H1 (cell line): ENCODE data around the gene RASGRP3. TPM values are rescaled to one million over a fixed set of nuclear protein-coding genes. Genes with fewer than 3 reads are reported as not detected.

Experiments used
- CTCF ChIA-PET: fragments of 300-600 bp; sonication (Branson Sonifier 250); formaldehyde crosslinking; loops from one replicate; lab custom pipeline; 2021; ENCODE audit not compliant: partially characterized antibody; lab: Charles Lee
- POLR2A ChIA-PET: fragments of 300-600 bp; sonication (Branson Sonifier 250); formaldehyde crosslinking; loops from one replicate; lab custom pipeline; 2021; ENCODE audit warnings: inconsistent platforms; ENCODE audit not compliant: partially characterized antibody; lab: Charles Lee
- DNase-seq, 2 experiments: peaks; one replicate each; pipeline versions ENCODE4 v3.0.0 to v3.0.0-alpha.2; 2010 to 2022; ENCODE audit warnings: low spot score in 2 of 2, low read depth in 1 of 2, mixed read lengths in 1 of 2
- FAIRE-seq: peaks from 2 replicates; lab custom pipeline; 2011; peaks lifted over from hg19 to GRCh38; lab: Jason Lieb, UNC
- H2AFZ ChIP-seq: 2 replicates; pipeline ENCODE4 v1.8.1; 2012; ENCODE audit warnings: low read length, inconsistent platforms
- H2AK5ac ChIP-seq: 2 replicates; pipeline ENCODE4 v1.6.1; 2013; ENCODE audit warnings: low read depth, low read length
- H2BK120ac ChIP-seq: replicated peaks from 2 replicates; pipeline ENCODE3; 2013; ENCODE audit warnings: low read depth, low read length, inconsistent platforms
- H2BK12ac ChIP-seq: 2 replicates; pipeline ENCODE4 v1.6.1; 2013; ENCODE audit warnings: low read depth, low read length
- H2BK15ac ChIP-seq: 2 replicates; pipeline ENCODE4 v1.6.1; 2013; ENCODE audit warnings: low read length
- H2BK20ac ChIP-seq: 2 replicates; pipeline ENCODE4 v1.6.1; 2013; ENCODE audit warnings: low read length
- H2BK5ac ChIP-seq: 2 replicates; pipeline ENCODE4 v1.6.1; 2013; ENCODE audit warnings: low read depth, low read length
- H3K14ac ChIP-seq: 2 replicates; pipeline ENCODE4 v1.6.1; 2013; ENCODE audit warnings: inconsistent platforms; ENCODE audit not compliant: insufficient read length
- H3K18ac ChIP-seq: 2 replicates; pipeline ENCODE4 v1.6.1; 2013; ENCODE audit warnings: low read length; ENCODE audit errors: extremely low read depth
- H3K23ac ChIP-seq: 2 replicates; pipeline ENCODE4 v1.6.1; 2013; ENCODE audit warnings: inconsistent platforms; ENCODE audit not compliant: insufficient read length
- H3K23me2 ChIP-seq: 2 replicates; pipeline ENCODE4 v1.6.1; 2013; ENCODE audit warnings: low read depth, low read length
- H3K27ac ChIP-seq: 2 replicates; pipeline ENCODE4 v1.6.1; 2011; ENCODE audit warnings: low read depth, low read length, inconsistent platforms
- H3K27me3 ChIP-seq, 4 experiments: replicated peaks in 1 of 4; 1 replicate in 1 of 4; 2 replicates in 3 of 4; pipeline versions ENCODE4 v1.6.1 to v1.8.1; 2011 to 2013; ENCODE audit warnings: low read length in 3 of 4, mild to moderate bottlenecking in 3 of 4, inconsistent platforms in 2 of 4, mixed read lengths in 2 of 4, moderate library complexity in 1 of 4; ENCODE audit not compliant: control insufficient read depth in 3 of 4, insufficient read depth in 3 of 4; ENCODE audit errors: extremely low read depth in 1 of 4
- H3K36me3 ChIP-seq, 4 experiments: 2 replicates each; pipeline versions ENCODE4 v1.6.1 to v1.8.1; 2011 to 2013; ENCODE audit warnings: mild to moderate bottlenecking in 4 of 4, low read length in 3 of 4, moderate library complexity in 2 of 4, control low read depth in 1 of 4, inconsistent platforms in 1 of 4; ENCODE audit not compliant: insufficient read depth in 4 of 4, control insufficient read depth in 2 of 4
- H3K4ac ChIP-seq: replicated peaks from 2 replicates; pipeline ENCODE3; 2013; ENCODE audit warnings: low read length, low read depth, mixed read lengths, inconsistent platforms; ENCODE audit not compliant: insufficient read length
- H3K4me1 ChIP-seq, 4 experiments: replicated peaks in 1 of 4; 1 replicate in 1 of 4; 2 replicates in 3 of 4; pipeline versions ENCODE4 v1.6.1 to v1.8.1; 2011 to 2013; ENCODE audit warnings: low read length in 3 of 4, inconsistent platforms in 2 of 4, mixed read lengths in 1 of 4; ENCODE audit not compliant: insufficient read depth in 4 of 4, control insufficient read depth in 3 of 4
- H3K4me2 ChIP-seq, 2 experiments: 2 replicates each; pipeline versions ENCODE4 v1.6.1 to v1.8.1; 2011 to 2013; ENCODE audit warnings: low read depth in 2 of 2, low read length in 2 of 2, control low read depth in 1 of 2, inconsistent platforms in 1 of 2, mild to moderate bottlenecking in 1 of 2; ENCODE audit not compliant: insufficient read depth in 1 of 2
- H3K4me3 ChIP-seq, 4 experiments: fragments of 200-600, 300-600 bp in 1 of 4; sonication (generic), shearing (Covaris generic), sonication (Bioruptor Twin) in 1 of 4; 2 replicates each; pipeline versions ENCODE4 v1.5.1 to v1.8.1; 2011 to 2016; ENCODE audit warnings: low read length in 4 of 4, low read depth in 3 of 4, control low read depth in 2 of 4, inconsistent platforms in 2 of 4, mild to moderate bottlenecking in 2 of 4, mixed read lengths in 1 of 4, moderate library complexity in 1 of 4; ENCODE audit not compliant: insufficient read depth in 2 of 4; ENCODE audit errors: extremely low read depth in 1 of 4
- H3K56ac ChIP-seq: replicated peaks from 2 replicates; pipeline ENCODE3; 2013; ENCODE audit warnings: low read depth, mild to moderate bottlenecking, mixed read lengths, low read length, inconsistent platforms; ENCODE audit not compliant: insufficient read length
- H3K79me1 ChIP-seq: 2 replicates; pipeline ENCODE4 v1.6.1; 2013; ENCODE audit warnings: low read depth, low read length, control low read depth
- H3K79me2 ChIP-seq, 2 experiments: 2 replicates each; pipeline versions ENCODE4 v1.6.1 to v1.8.1; 2012 to 2013; ENCODE audit warnings: low read length in 2 of 2, mild to moderate bottlenecking in 2 of 2, inconsistent platforms in 1 of 2; ENCODE audit not compliant: insufficient read depth in 2 of 2, control insufficient read depth in 1 of 2
- H3K9ac ChIP-seq, 4 experiments: replicated peaks in 1 of 4; 1 replicate in 1 of 4; 2 replicates in 3 of 4; pipeline versions ENCODE4 v1.6.1 to v1.8.1; 2011 to 2013; ENCODE audit warnings: low read depth in 3 of 4, low read length in 3 of 4, control low read depth in 2 of 4, mild to moderate bottlenecking in 2 of 4, moderate library complexity in 2 of 4, inconsistent platforms in 1 of 4; ENCODE audit errors: extremely low read depth in 1 of 4
- H3K9me3 ChIP-seq, 2 experiments: 2 replicates each; pipeline versions ENCODE4 v1.6.1 to v1.8.1; 2012 to 2013; ENCODE audit warnings: mild to moderate bottlenecking in 2 of 2, moderate library complexity in 2 of 2, control low read depth in 1 of 2, inconsistent platforms in 1 of 2, low read depth in 1 of 2, low read length in 1 of 2, mixed read lengths in 1 of 2; ENCODE audit not compliant: insufficient read depth in 2 of 2
- H4K20me1 ChIP-seq, 2 experiments: replicated peaks in 1 of 2; 2 replicates each; pipeline versions ENCODE3 to v1.8.1; 2011 to 2013; ENCODE audit warnings: inconsistent platforms in 2 of 2, low read length in 2 of 2, mild to moderate bottlenecking in 1 of 2; ENCODE audit not compliant: insufficient read depth in 2 of 2, control insufficient read depth in 1 of 2
- H4K5ac ChIP-seq: 2 replicates; pipeline ENCODE4 v1.6.1; 2013; ENCODE audit warnings: low read length, low read depth, mixed read lengths, inconsistent platforms; ENCODE audit not compliant: insufficient read length
- H4K8ac ChIP-seq: 2 replicates; pipeline ENCODE4 v1.8.0; 2013; ENCODE audit warnings: mild to moderate bottlenecking, moderate library complexity, low read length, inconsistent platforms; ENCODE audit not compliant: insufficient read depth; ENCODE audit errors: extremely low read depth
- H4K91ac ChIP-seq: replicated peaks from 2 replicates; pipeline ENCODE3; 2013; ENCODE audit warnings: low read length, mixed read lengths, inconsistent platforms; ENCODE audit not compliant: insufficient read length
- ATF2 ChIP-seq: IDR thresholded peaks from 2 replicates; pipeline ENCODE4 v1.6.1; 2012; ENCODE audit warnings: low read length, inconsistent platforms
- CBX8 ChIP-seq: fragments of 300-800, 300-1000 bp; sonication (generic); IDR thresholded peaks from 2 replicates; pipeline ENCODE4 v1.7.1; 2016; ENCODE audit warnings: low read depth, low read length, borderline replicate concordance
- CEBPB ChIP-seq: IDR thresholded peaks from 2 replicates; pipeline ENCODE4 v1.6.1; 2012; ENCODE audit warnings: low read depth, low read length
- EGR1 ChIP-seq: IDR thresholded peaks from 2 replicates; pipeline ENCODE4 v1.6.1; 2011; ENCODE audit warnings: low read depth, low read length, borderline replicate concordance
- NRF1 ChIP-seq: IDR thresholded peaks from 2 replicates; pipeline ENCODE4 v1.6.1; 2011; ENCODE audit warnings: mild to moderate bottlenecking, low read depth, low read length, improper control_type of control experiment
- RAD21 ChIP-seq, 2 experiments: IDR thresholded peaks in 1 of 2; conservative IDR thresholded peaks in 1 of 2; 2 replicates each; pipeline ENCODE4 v1.6.1; 2011; ENCODE audit warnings: low read depth in 2 of 2, low read length in 2 of 2, improper control_type of control experiment in 1 of 2, inconsistent platforms in 1 of 2, mild to moderate bottlenecking in 1 of 2, moderate library complexity in 1 of 2
- RXRA ChIP-seq: IDR thresholded peaks from 2 replicates; pipeline ENCODE4 v1.6.1; 2011; ENCODE audit warnings: low read depth, mild to moderate bottlenecking, low read length, moderate library complexity; ENCODE audit not compliant: insufficient read depth
- SIRT6 ChIP-seq: IDR thresholded peaks from one replicate; pipeline ENCODE4 v1.7.1; 2012; ENCODE audit warnings: low read length, inconsistent platforms
- TAF1 ChIP-seq: IDR thresholded peaks from 2 replicates; pipeline ENCODE4 v1.6.1; 2011; ENCODE audit warnings: mild to moderate bottlenecking, low read depth, low read length
- TBP ChIP-seq: IDR thresholded peaks from 2 replicates; pipeline ENCODE4 v1.6.1; 2011; ENCODE audit warnings: low read depth, low read length, improper control_type of control experiment
- TCF12 ChIP-seq: IDR thresholded peaks from 2 replicates; pipeline ENCODE4 v1.6.1; 2011; ENCODE audit warnings: low read depth, mild to moderate bottlenecking, low read length
- YY1 ChIP-seq: IDR thresholded peaks from 2 replicates; pipeline ENCODE4 v1.6.1; 2011; ENCODE audit warnings: low read depth, mild to moderate bottlenecking, low read length
- WGBS, 2 experiments: shearing (Covaris generic) in 1 of 2; methylation state at CpG; one replicate each; pipeline versions ENCODE4 v1.1.6 to v1.1.7; 2013 to 2015; ENCODE audit warnings: low lambda C conversion rate in 2 of 2, mixed read lengths in 2 of 2, inconsistent platforms in 1 of 2, low coverage in 1 of 2, missing lambda C conversion rate in 1 of 2; ENCODE audit not compliant: insufficient replicate concordance in 2 of 2, insufficient coverage in 1 of 2, insufficient read length in 1 of 2; ENCODE audit errors: extremely low coverage in 1 of 2, missing lambda C conversion rate in 1 of 2; 5-methylcytosine and 5-hydroxymethylcytosine counted together
- polyA plus RNA-seq, 7 experiments: library from polyadenylated mRNA; depleted of rRNA in 3 of 7; stranded (reverse) in 5 of 7; unstranded in 2 of 7; fragments of >200 nt in 5 of 7; fragments of 200-250 nt in 2 of 7; gene quantifications; 1 replicate in 5 of 7; 2 replicates in 1 of 7; 4 replicates in 1 of 7; pipeline versions ENCODE4 v1.2.1 to v1.2.3, GENCODE V29; 2011 to 2013; ENCODE audit warnings: missing spikeins in 2 of 7, mixed read lengths in 2 of 7
- total RNA-seq: library from RNA; stranded (reverse); fragmentation: NEBNext Ultra II Directional; extraction: Animal tissue kit (Norgen Biotek cat#: 25700); gene quantifications from 2 replicates; pipeline ENCODE4 v1.2.1, GENCODE V29; 2021

Gene RASGRP3
- total and polyA plus RNA-seq, 2 of the 8 experiments (the other 6 are each of a cell fraction or from before 2014, with no cell fraction given), result 0.06 TPM; not detected in 1

DNA sequence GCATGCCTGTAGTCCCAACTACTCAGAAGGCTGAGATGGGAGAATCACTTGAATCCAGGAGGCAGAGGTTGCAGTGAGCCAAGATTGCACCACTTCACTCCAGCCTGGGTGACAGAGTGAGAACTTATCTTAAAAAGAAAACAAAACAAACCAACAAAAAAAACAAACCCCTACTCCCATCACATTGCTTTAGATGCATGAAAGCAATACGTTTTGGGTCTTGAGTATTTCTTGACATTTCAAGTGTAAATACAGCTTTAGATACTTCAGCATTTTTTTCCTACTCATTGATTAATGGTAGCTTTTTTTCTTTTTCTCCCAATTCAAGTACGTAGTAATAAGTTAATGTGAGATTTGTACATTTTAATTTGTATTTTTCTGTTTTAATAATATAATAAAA is 20.3 kb downstream of the RASGRP3 start:
- Histone ChIP-seq H3K23me2 (peaks cover 2% of the 10 kb centered on the region; the same call in 1 of the 2 replicates), H2BK15ac (no peak overlapping the region), H3K27ac (no peak overlapping the region), H3K56ac (no peak overlapping the region), H3K14ac (no peak overlapping the region), H2BK12ac (no peak overlapping the region), H3K4ac (no peak overlapping the region), H3K27me3 (no peaks in the 10 kb centered on the region), H3K36me3 (no peaks in the 10 kb centered on the region), H4K5ac (no peak overlapping the region), H4K20me1 (no peaks in the 10 kb centered on the region), H2BK20ac (no peak overlapping the region), H3K4me3 (no peak overlapping the region), H4K8ac (no peak overlapping the region), H3K79me1 (no peaks in the 10 kb centered on the region), H3K4me1 (no peaks in the 10 kb centered on the region), H2BK5ac (no peak overlapping the region), H3K79me2 (no peaks in the 10 kb centered on the region), H3K9me3 (no peaks in the 10 kb centered on the region), H2AFZ (no peak overlapping the region), H2AK5ac (no peak overlapping the region), H3K18ac (no peak overlapping the region), H3K23ac (no peak overlapping the region), H4K91ac (no peak overlapping the region), H2BK120ac (no peak overlapping the region), H3K9ac (no peak overlapping the region), H3K4me2 (no peak overlapping the region)
- ChIA-PET POLR2A (no interaction called here), CTCF (no interaction called here)
- WGBS, 2 experiments, result 84% methylated on average over 2 of the region's 2 CpGs; no CpG with 5 or more reads in 1 of the 2 experiments
- FAIRE-seq (no peak), DNase-seq (no peak)
- TF ChIP-seq CEBPB (no peak), TCF12 (no peak), EGR1 (no peak), SIRT6 (no peak), TBP (no peak), RXRA (no peak), TAF1 (no peak), ATF2 (no peak), CBX8 (no peak), RAD21 (IDR thresholded peaks at IDR 0.05 in 1 of 2, conservative IDR thresholded peaks at IDR 0.05 in 1 of 2; ENCODE audit: low read depth in 2 of 2, low read length in 2 of 2) (no peak), YY1 (no peak), NRF1 (no peak)
